Prostate gland (tissue), 2 donors: Measurements from ENCODE around the gene BCL2L11.

Experiments
- POLR2A ChIP-seq: fragments of 450-650 bp; IDR thresholded peaks from one replicate; pipeline ENCODE4 v1.6.1; 2016; ENCODE audit warnings: antibody characterized with exemption, mild to moderate bottlenecking
- TF ChIP-seq, protein P1 (sequence below), 4 experiments: fragments of 200-600 bp in 2 of 4; fragments of 450-650 bp in 2 of 4; sonication (generic) in 2 of 4; IDR thresholded peaks; 1 replicate in 3 of 4; 2 replicates in 1 of 4; pipeline ENCODE4 v1.5.1; 2016 to 2019; ENCODE audit warnings: antibody characterized with exemption in 4 of 4, mild to moderate bottlenecking in 2 of 4, moderate library complexity in 2 of 4

GRCh38 chr2:111202266-111203040 is 81.7 kb downstream of the BCL2L11 start:
- TF ChIP-seq, protein P1, sequence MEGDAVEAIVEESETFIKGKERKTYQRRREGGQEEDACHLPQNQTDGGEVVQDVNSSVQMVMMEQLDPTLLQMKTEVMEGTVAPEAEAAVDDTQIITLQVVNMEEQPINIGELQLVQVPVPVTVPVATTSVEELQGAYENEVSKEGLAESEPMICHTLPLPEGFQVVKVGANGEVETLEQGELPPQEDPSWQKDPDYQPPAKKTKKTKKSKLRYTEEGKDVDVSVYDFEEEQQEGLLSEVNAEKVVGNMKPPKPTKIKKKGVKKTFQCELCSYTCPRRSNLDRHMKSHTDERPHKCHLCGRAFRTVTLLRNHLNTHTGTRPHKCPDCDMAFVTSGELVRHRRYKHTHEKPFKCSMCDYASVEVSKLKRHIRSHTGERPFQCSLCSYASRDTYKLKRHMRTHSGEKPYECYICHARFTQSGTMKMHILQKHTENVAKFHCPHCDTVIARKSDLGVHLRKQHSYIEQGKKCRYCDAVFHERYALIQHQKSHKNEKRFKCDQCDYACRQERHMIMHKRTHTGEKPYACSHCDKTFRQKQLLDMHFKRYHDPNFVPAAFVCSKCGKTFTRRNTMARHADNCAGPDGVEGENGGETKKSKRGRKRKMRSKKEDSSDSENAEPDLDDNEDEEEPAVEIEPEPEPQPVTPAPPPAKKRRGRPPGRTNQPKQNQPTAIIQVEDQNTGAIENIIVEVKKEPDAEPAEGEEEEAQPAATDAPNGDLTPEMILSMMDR (IDR thresholded peaks at IDR 0.05) = no peak
- no peak for TF ChIP-seq POLR2A
